Erythroblast (primary cell): ENCODE measurements around the gene HAUS3.

Source experiments
- GATA1 ChIP-seq: IDR thresholded peaks from 2 replicates; pipeline ENCODE4 v1.6.1; 2011; ENCODE audit warnings: low read depth, mild to moderate bottlenecking, control low read depth, low read length, moderate library complexity
- POLR2A ChIP-seq: IDR thresholded peaks from 2 replicates; pipeline ENCODE4 v1.6.1; 2011; ENCODE audit warnings: mild to moderate bottlenecking, low read length

DNA sequence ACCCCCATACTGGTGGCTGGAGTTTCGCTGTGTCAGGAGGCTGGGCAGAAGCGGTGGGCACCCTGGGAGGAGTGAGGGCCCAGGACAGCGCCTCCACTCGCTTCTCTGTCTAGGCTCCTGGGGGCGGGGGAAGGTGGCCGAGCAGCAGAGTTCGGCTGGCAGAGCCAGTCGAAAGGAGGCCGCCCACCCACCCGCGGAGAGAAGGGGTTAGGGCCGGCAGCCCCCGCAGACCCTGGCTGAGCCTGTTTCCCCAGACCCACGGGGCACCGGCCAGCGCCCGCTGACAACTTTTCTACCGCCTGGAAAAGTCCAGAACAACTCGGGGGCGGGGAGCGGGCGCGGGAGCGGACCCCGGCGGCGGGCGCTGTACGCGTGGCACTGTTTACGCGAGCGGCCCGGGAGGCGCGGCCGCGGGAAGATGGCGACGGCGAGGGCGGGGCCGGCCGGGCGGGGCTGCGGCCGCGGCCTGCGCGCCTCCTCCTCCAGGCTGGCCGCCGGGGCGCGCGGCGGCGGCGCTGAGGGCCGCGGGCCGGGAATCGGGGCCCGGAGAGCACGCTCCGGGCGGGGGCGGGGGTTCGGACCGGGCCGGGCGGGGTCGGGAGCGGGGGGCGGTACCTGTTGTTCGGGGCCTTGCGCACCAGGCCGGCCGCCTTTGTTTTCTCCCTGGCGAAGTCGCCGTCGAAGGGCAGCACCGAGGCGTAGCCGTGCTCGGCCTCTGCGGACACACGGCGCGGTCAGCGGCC is 19.4 kb upstream of the HAUS3 start:
- no peak for TF ChIP-seq POLR2A
- no peak for TF ChIP-seq GATA1
